ENCODE measurements around the gene AQP1.

DNA sequence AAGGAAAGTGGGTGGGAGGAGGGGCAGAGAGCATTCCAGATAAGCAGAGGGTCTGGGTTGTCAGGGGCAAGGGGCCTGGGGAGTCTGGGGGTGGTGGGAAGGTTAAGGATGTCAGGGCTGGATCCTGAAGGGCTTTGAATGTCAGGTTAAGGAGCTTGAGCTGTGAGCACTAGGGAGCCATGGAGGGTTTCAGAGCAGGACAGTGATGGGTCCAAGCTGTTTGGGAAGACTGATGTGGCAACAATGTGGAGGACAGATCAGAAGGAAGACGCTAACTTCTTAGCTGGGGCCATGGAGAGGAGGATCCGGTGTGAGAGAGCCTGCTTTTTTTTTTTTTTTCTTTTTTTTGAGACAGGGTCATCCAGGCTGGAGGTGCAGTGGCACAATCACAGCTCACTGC lies 13.9 kb upstream of the AQP1 start:
- TF ChIP-seq, protein P1, sequence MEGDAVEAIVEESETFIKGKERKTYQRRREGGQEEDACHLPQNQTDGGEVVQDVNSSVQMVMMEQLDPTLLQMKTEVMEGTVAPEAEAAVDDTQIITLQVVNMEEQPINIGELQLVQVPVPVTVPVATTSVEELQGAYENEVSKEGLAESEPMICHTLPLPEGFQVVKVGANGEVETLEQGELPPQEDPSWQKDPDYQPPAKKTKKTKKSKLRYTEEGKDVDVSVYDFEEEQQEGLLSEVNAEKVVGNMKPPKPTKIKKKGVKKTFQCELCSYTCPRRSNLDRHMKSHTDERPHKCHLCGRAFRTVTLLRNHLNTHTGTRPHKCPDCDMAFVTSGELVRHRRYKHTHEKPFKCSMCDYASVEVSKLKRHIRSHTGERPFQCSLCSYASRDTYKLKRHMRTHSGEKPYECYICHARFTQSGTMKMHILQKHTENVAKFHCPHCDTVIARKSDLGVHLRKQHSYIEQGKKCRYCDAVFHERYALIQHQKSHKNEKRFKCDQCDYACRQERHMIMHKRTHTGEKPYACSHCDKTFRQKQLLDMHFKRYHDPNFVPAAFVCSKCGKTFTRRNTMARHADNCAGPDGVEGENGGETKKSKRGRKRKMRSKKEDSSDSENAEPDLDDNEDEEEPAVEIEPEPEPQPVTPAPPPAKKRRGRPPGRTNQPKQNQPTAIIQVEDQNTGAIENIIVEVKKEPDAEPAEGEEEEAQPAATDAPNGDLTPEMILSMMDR (IDR thresholded peaks at IDR 0.05) = no peak
- TF ChIP-seq POLR2A (IDR thresholded peaks at IDR 0.05) = no peak
